A673 (cell line): ENCODE data around the gene AHCYL2. TPM values are rescaled to one million over a fixed set of nuclear protein-coding genes. Genes with fewer than 3 reads are reported as not detected.
"Not testable (repeated sequence)": the region's sequence is repeated elsewhere in the genome, so short reads cannot be mapped to it uniquely, and the experiment has no call there.

Experiments used
- BruUV-seq: library from RNA; stranded (reverse); fragments of 400-500 nt; replicated peaks from 2 replicates; lab custom pipeline; 2021; lab: Mats Ljungman, UMichigan
- CTCF ChIA-PET: fragments of 300-600 bp; sonication (Branson Sonifier 250); formaldehyde crosslinking; loops from one replicate; lab custom pipeline; 2022; ENCODE audit warnings: antibody characterized with exemption; lab: Charles Lee
- POLR2A ChIA-PET: fragments of 300-600 bp; sonication (Branson Sonifier 250); formaldehyde crosslinking; loops from one replicate; lab custom pipeline; 2022; ENCODE audit warnings: antibody characterized with exemption; ENCODE audit not compliant: low non-redundant PET; lab: Charles Lee
- DNase-seq: peaks from one replicate; pipeline ENCODE4 v3.0.0-alpha.2; 2015; ENCODE audit warnings: low spot score
- H3K27ac ChIP-seq: fragments of 200-600 bp; sonication (generic); 2 replicates; pipeline ENCODE4 v1.5.1; 2016; ENCODE audit warnings: mixed run types, low read depth, mild to moderate bottlenecking, mixed read lengths, antibody characterized with exemption, low read length; ENCODE audit not compliant: poor library complexity, severe bottlenecking
- H3K27me3 ChIP-seq: fragments of 200-600 bp; sonication (generic); replicated peaks from 2 replicates; pipeline ENCODE4 v1.6.1; 2017; ENCODE audit warnings: mixed run types, low read depth, mild to moderate bottlenecking, mixed read lengths, antibody characterized with exemption, low read length; ENCODE audit not compliant: insufficient read depth, poor library complexity
- H3K36me3 ChIP-seq: fragments of 200-600 bp; sonication (generic); 2 replicates; pipeline ENCODE4 v1.6.1; 2016; ENCODE audit warnings: mixed run types, mild to moderate bottlenecking, mixed read lengths, antibody characterized with exemption, low read length; ENCODE audit not compliant: insufficient read depth, poor library complexity, severe bottlenecking
- H3K4me1 ChIP-seq: fragments of 200-600 bp; sonication (generic); 2 replicates; pipeline ENCODE4 v1.6.1; 2017; ENCODE audit warnings: mixed run types, mild to moderate bottlenecking, mixed read lengths, antibody characterized with exemption, low read length; ENCODE audit not compliant: insufficient read depth, poor library complexity, severe bottlenecking
- H3K4me3 ChIP-seq: fragments of 200-600 bp; sonication (generic); 2 replicates; pipeline ENCODE4 v1.5.1; 2016; ENCODE audit warnings: low read depth, mixed run types, mild to moderate bottlenecking, mixed read lengths, low read length; ENCODE audit not compliant: poor library complexity, severe bottlenecking
- H3K9me3 ChIP-seq: fragments of 200-600 bp; sonication (generic); 2 replicates; pipeline ENCODE4 v1.6.1; 2016; ENCODE audit warnings: mixed run types, low read depth, mild to moderate bottlenecking, mixed read lengths, antibody characterized with exemption, low read length; ENCODE audit not compliant: poor library complexity, severe bottlenecking
- EZH2 ChIP-seq: fragments of 200-600 bp; sonication (generic); IDR thresholded peaks from 2 replicates; pipeline ENCODE4 v1.6.1; 2017; ENCODE audit warnings: borderline replicate concordance, low read depth, mild to moderate bottlenecking, mixed read lengths, antibody characterized with exemption, low read length; ENCODE audit not compliant: poor library complexity, severe bottlenecking
- intact Hi-C: fragments of 100-400 bp; cut with micrococcal nuclease; formaldehyde crosslinking; loops from one replicate; pipeline ENCODE4 v1.10.0; 2022; ENCODE audit not compliant: unreplicated experiment
- total RNA-seq: library from RNA; stranded (reverse); gene quantifications from 2 replicates; pipeline ENCODE4 v1.2.3, GENCODE V29; 2021
- TF ChIP-seq, protein P1 (sequence below): fragments of 300-800, 200-600 bp; sonication (generic); conservative IDR thresholded peaks from 2 replicates; pipeline ENCODE4 v1.5.1; 2017; ENCODE audit warnings: low read depth, mild to moderate bottlenecking, antibody characterized with exemption, low read length, moderate library complexity, mixed read lengths

The AHCYL2 gene
- total RNA-seq, 1 experiment from 2014 or later: 35.2 TPM

DNA sequence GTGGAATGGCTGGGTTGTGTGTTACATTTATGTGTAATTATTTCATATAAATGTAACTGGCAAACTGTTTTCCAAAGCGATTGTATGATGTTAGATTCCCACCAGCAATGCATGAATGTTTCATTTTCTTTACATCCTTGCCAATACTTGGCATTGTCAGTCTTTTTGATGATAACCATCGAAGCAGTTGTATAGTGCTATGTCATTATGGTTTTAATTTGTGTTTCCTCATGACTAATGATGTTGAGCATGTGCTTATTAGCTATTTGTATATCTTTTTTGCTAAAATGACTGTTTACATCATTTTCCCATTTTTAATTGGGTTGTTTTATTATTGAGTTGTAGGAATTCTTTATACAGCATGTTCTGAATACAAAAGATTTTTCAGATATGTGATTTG, 22.3 kb downstream of the AHCYL2 start:
- no peaks in the 10 kb centered on the region for H3K36me3 ChIP-seq
- no peak for DNase-seq
- no peaks in the 10 kb centered on the region for H3K27me3 ChIP-seq
- H3K4me1 ChIP-seq: peaks cover 8% of the 10 kb centered on the region
- no peak for TF ChIP-seq EZH2
- TF ChIP-seq, protein P1, sequence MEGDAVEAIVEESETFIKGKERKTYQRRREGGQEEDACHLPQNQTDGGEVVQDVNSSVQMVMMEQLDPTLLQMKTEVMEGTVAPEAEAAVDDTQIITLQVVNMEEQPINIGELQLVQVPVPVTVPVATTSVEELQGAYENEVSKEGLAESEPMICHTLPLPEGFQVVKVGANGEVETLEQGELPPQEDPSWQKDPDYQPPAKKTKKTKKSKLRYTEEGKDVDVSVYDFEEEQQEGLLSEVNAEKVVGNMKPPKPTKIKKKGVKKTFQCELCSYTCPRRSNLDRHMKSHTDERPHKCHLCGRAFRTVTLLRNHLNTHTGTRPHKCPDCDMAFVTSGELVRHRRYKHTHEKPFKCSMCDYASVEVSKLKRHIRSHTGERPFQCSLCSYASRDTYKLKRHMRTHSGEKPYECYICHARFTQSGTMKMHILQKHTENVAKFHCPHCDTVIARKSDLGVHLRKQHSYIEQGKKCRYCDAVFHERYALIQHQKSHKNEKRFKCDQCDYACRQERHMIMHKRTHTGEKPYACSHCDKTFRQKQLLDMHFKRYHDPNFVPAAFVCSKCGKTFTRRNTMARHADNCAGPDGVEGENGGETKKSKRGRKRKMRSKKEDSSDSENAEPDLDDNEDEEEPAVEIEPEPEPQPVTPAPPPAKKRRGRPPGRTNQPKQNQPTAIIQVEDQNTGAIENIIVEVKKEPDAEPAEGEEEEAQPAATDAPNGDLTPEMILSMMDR: no peak
- no TSS peak for BruUV-seq
- POLR2A ChIA-PET: no interaction called here
- no peak overlapping the region for H3K4me3 ChIP-seq
- no peaks in the 10 kb centered on the region for H3K9me3 ChIP-seq
- intact Hi-C loops: no loop called here
- no peak overlapping the region for H3K27ac ChIP-seq
- CTCF ChIA-PET: no interaction called here

DNA sequence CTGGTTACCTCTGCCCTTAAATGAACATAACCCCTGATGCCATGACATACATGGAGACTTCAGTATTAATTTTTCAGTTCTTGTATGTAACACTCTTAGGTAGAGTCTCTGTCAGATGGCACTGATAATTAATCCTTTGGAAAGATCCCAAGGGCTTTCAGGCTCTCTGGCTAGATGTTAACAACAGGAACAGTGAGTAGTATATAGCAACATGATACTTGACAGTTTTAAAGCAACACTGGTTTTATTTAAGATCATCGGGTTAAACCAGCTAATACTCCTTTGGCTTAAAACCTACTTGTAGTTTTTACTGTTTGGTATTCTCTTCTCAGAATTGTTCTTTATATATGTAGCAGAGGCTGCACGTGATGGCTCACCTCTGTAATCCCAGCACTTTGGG, 27.3 kb downstream of the AHCYL2 start:
- no peaks in the 10 kb centered on the region for H3K36me3 ChIP-seq
- no peaks in the 10 kb centered on the region for H3K9me3 ChIP-seq
- TF ChIP-seq EZH2: no peak
- TF ChIP-seq, protein P1: no peak
- ChIA-PET CTCF (no interaction called here), POLR2A (no interaction called here)
- no TSS peak for BruUV-seq
- H3K4me3 ChIP-seq: no peak overlapping the region
- no peaks in the 10 kb centered on the region for H3K27me3 ChIP-seq
- peak; percentile 55 for DNase-seq
- H3K27ac ChIP-seq: no peak overlapping the region
- peaks cover 15% of the 10 kb centered on the region for H3K4me1 ChIP-seq
- intact Hi-C loops: no loop called here

DNA sequence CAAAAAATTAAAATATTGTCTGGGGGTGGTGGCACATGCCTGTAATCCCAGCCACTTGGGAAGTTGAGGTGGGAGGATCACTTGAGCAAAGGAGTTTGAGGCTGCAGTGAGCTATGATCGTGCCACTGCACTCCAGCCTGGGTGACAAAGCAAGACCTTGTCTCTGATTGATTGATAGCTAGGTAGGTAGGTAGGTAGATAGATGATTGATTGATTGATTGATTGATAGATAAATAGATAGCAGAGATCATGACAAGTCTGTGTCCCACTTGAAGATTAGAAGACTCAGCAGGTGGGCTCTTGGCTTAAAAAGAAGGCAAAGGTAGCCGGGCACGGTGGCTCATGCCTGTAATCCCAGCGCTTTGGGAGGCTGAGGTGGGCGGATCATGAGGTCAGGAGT, 27.8 kb downstream of the AHCYL2 start:
- H3K27ac ChIP-seq, intact Hi-C loops, H3K4me3 ChIP-seq, BruUV-seq, POLR2A ChIA-PET, H3K36me3 ChIP-seq, CTCF ChIA-PET, H3K9me3 ChIP-seq, H3K27me3 ChIP-seq, DNase-seq: not testable (repeated sequence)
- peaks cover 20% of the 10 kb centered on the region for H3K4me1 ChIP-seq

DNA sequence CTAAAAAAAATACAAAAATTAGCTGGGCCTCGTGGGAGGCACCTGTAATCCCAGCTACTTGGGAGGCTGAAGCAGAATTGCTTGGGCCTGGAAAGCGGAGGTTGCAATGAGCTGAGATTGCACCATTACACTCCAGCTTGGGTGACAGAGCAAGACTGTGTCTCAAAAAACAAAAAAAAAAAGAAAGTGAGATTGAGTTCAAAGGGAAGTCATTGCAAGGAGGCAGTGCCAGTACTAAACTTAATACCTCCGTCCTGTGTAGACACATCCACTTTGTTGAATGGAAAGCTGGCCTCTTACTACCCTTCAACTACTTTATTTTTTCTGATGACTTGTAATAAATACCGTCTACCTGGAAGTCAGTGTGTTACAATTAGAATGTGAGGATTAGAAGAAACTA, 31.0 kb downstream of the AHCYL2 start:
- POLR2A ChIA-PET: no interaction called here

More for the DNA sequence above, 31.0 kb downstream of the AHCYL2 start:
- peaks cover 42% of the 10 kb centered on the region for H3K4me1 ChIP-seq
- TF ChIP-seq EZH2: no peak
- TF ChIP-seq, protein P1: no peak
- no peak for DNase-seq
- H3K36me3 ChIP-seq: no peaks in the 10 kb centered on the region
- intact Hi-C loops: no loop called here
- H3K4me3 ChIP-seq: no peak overlapping the region
- CTCF ChIA-PET: no interaction called here
- H3K27me3 ChIP-seq: no peaks in the 10 kb centered on the region
- no peak overlapping the region for H3K27ac ChIP-seq
- H3K9me3 ChIP-seq: no peaks in the 10 kb centered on the region
- no TSS peak for BruUV-seq
